Activated CD8-positive, alpha-beta memory T cell treated with anti-CD3 and anti-CD28 coated beads for 36 hours (primary cell): ENCODE measurements around the gene ERBIN. TPM values are rescaled to one million over a fixed set of nuclear protein-coding genes. Genes with fewer than 3 reads are reported as not detected.
"Not testable (repeated sequence)": the region's sequence is repeated elsewhere in the genome, so short reads cannot be mapped to it uniquely, and the experiment has no call there.

Source experiments
- CTCF ChIA-PET: fragments of 350-600 bp; sonication (Branson Sonifier 250); formaldehyde crosslinking; loops from one replicate; lab custom pipeline; 2021; ENCODE audit warnings: antibody characterized with exemption; lab: Charles Lee
- POLR2A ChIA-PET: fragments of 350-600 bp; sonication (Branson Sonifier 250); formaldehyde crosslinking; loops from one replicate; lab custom pipeline; 2021; ENCODE audit warnings: antibody characterized with exemption; lab: Charles Lee
- total RNA-seq, 2 experiments: library from RNA; stranded (reverse); gene quantifications; one replicate each; pipeline ENCODE4 v1.2.3, GENCODE V29; 2021

ERBIN gene
- total RNA-seq, 2 experiments from 2014 or later = 33.8 to 35.8 TPM

DNA sequence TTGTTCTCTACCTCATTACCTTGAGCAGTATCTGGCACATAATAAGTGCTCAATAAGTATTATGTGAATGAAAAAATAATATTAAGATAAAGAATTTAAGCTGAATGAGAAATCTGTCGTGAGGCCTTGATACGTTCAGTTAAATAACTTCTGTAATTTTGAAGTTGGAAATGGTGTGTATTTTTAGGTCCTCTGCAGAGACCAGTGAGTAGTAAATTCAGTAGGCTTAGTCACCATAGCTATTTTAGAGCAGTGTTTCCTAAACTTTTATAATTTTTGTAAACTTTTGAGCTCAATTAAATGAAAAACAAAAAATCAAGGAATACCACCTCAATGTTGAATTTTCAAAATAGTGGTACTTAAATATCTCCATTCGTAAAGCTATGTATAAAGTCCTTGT, 25.0 kb downstream of the ERBIN start:
- ChIA-PET POLR2A (no interaction called here), CTCF (interaction anchor here (0.6 to 1.1 kb wide), 3 partner anchors 18 to 26 kb away, joined by 3 to 4 read pairs (median 3); no protein-coding TSS in a partner anchor)

DNA sequence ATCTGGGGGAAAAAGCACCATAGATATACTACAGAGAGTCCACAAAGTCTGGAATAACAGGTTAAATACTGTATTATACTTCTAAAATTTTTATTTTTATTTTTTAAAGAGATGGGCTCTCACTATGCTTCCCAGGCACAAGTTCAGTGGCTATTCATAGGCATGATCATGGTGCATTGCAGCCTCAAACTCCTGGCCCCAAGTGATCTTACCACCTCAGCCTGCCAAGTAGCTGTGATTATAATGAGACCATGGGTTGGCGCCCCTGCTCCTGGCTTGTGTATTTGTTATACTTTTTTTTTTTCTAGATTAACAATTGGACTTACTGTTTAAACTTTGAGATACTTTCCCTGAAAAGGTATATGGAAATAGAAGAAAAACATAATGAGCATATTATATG, 25.9 kb downstream of the ERBIN start:
- ChIA-PET POLR2A (no interaction called here), CTCF (interaction anchor here (0.6 to 1.1 kb wide), 3 partner anchors 17 to 27 kb away, joined by 3 to 4 read pairs (median 3); no protein-coding TSS in a partner anchor)

DNA sequence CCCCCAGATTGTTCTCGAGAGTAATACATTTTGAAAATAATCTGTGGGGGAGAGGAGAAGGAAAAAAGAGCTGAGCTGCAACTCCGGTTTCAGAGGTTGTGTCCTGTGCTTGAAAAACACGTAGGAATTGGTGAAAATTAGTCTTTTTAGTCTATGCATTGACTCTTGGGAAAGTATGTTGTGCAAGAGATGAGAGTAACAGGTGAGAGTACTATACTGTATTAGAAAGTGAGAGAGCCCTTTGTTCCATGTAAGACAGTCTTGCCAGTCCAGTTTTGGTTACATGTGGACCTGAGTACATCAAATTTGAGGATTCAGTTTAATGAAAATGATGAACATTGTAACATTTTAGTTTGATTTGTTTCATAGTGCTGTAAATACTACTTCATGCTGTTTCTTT, 27.8 kb downstream of the ERBIN start:
- POLR2A ChIA-PET = no interaction called here
- CTCF ChIA-PET = no interaction called here

DNA sequence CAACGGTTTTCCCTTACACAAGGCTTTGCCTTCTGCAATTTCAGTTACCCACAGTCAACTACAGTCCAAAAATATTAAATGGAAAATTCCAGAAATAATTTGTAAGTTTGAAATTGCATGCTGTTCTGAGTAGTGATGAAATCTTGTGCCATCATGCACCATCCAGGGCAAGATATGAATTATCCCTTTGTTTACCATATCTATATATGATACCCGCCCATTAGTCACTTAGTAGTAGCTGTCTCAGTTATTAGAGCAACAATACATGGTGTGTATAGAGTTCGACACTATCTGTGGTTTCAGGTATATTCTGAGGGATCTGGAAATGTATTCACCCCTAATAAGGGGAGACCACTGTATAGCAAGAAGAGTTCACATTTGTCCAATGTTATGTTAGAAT, 29.4 kb downstream of the ERBIN start:
- ChIA-PET POLR2A (no interaction called here), CTCF (no interaction called here)

DNA sequence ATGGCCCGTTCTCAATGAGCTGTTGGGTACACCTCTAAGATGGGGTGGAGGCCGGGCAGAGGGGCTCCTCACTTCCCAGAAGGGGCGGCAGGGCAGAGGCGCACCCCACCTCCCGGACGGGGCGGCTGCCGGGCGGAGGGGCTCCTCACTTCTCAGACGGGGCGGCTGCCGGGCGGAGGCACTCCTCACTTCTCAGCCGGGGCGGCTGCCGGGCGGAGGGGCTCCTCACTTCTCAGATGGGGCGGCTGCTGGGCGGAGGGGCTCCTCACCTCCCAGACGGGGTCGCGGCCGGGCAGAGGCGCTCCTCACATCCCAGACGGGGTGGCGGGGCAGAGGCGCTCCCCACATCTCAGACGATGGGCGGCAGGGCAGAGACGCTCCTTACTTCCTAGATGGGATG, 31.3 kb downstream of the ERBIN start:
- POLR2A ChIA-PET, CTCF ChIA-PET: not testable (repeated sequence)

DNA sequence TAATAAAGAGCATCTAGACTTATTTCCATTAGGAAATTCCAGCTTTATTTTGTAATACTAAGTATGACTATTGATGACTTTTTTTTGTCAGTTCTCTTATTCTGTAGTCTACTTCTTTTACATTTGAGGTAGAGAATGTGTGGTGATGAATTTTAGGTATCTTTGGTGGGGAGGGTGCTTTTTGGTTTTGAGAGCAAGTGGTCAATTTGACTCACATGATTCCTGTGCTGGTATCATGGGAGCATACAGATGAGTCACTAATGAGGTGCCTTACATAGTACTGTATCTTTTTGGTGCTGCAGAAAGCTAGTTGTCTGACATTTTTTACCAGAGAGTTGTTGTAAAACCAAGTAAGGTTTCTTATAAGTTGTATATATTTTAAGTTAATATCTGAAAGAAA, 35.3 kb downstream of the ERBIN start:
- ChIA-PET POLR2A (no interaction called here), CTCF (no interaction called here)

DNA sequence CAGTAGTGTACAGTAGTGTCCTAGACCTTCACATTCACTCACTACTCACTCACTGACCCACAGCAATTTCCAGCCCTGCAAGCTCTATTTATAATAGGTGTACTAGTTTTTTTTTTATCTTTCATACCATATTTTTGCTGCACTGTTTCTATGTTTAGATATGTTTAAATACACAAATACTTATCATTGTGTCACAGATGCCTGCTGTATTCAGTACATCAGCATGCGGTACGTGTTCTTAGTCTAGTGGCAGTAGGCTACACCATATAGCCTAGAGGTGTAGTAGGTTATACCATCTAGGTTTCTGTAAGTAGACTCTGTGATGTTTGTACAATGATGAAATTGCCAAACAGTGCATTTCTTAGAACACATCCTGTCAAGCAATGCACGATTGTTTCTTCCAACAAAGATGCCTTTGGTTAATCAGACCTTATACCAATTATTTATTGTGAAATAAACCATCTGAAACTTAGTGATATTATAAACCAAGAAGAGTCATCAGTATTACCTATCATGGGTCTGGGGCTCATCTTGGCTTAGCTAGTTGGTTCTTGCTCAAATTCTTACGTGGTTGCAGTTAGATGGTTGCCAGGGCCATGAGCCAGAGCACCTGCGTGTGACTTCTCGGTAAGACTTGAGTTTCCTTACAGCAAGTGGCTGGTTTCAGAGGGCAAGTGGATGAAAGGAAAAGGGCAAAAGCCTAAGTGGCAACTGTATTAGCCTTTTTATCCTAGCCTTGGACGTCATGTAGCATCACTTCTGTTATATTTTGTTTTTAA, 41.1 kb downstream of the ERBIN start:
- ChIA-PET CTCF (no interaction called here), POLR2A (no interaction called here)

DNA sequence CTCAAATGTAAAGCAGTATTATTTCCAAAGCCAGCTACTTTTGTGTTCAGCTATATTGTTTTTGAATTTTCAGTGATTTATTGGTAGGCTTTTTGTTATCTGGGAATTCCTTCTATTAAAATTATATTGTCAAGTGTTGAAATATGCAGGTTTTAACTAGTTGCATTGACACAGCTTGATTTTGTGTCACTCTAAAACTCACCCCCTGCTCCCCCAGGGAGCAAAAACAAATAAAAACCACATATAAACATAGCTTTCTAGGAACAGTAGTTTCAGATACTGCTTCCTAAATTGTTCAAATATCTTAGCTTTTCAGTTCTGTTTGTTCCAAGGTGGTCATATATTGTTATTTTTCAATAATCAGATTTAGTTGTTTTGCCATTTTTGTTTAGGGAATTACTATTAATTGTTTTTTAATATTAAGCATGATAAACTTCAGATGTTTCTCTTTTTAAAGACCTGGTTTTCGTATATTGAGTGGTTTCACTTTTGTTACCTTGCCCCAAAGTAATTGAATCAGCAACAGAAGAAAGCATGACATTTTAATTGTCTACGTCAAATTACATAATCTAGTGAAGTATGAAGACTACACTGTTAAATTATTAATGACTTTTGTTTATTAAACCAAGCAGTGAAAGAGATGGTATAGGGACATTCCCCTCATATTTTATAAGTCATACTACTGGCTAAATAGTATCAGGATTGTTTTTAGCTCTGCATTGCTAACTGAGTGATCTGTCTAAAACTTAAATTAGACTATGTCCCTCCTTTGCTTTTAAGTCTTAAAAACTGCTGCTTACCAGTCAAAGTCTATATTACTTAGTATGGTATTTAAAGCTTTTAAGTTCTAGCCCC, 43.4 kb downstream of the ERBIN start:
- CTCF ChIA-PET = interaction anchor here (0.6 to 1.2 kb wide), 2 partner anchors 18 to 40 kb away, joined by 3 to 5 read pairs; no protein-coding TSS in a partner anchor
- POLR2A ChIA-PET = no interaction called here

DNA sequence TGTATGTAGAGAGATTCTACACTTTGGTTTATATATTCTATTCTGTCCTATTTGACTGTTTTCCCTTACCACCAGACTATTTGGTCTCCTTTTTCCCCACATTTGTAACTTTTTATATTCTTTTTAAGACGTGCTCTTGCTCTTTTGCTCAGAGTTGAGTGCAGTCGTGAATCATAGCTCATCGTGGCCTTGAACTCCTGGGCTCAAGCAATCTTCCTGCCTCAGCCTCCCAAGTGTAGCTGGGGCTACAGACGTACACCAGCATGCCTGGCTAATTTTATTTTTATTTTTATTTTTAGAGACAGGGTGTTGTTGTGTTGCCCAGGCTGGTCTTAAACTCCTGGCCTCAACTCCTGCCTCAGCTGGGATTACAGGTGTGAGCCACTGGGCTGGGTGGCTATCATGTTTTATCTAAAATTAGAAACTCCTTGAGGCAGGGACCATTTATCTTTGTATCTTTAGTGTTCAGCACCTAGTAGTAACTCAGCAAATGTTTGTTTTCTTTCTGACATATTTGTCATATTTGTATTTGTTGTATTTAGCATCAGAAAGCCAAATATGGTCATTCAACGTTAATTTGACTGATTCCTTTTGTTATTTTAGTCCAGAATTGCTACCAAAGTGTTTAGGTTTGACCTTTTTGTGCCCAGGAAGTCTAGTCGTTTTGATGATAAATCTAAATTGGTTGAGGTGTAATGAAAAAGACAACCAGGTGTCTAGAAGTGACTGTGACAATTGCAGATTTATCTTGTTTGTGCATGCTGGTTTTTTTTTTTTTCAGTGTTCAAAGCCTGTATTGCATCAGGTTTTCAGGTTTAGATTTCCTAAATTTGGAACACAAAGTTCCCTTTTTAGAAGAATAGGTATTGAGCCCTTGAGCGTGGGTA, 44.3 kb downstream of the ERBIN start:
- POLR2A ChIA-PET = no interaction called here

DNA sequence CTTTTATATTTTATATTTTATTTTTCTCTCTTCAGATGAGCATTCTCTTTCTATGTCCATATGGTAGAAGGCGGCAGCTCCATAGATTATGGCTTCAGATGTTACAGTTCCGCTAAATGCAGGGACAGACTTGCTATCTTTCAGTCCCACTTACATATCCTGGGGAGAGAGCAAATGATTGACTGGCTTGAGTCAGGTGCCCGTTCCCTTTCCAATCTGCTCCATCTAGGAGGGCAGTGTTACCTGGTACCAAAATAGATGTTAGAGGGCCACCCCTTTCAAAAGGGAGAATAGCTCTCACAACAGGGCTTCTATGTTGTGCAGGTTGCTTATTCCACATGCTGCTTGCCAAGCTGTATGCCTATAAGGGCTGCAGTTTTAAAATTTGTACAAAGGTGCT, 45.3 kb downstream of the ERBIN start:
- POLR2A ChIA-PET = no interaction called here
- CTCF ChIA-PET = no interaction called here

More for the DNA sequence above, 44.3 kb downstream of the ERBIN start:
- CTCF ChIA-PET = interaction anchor here (0.6 kb wide), 1 partner anchor 41 kb away, joined by 5 read pairs; no protein-coding TSS in a partner anchor

DNA sequence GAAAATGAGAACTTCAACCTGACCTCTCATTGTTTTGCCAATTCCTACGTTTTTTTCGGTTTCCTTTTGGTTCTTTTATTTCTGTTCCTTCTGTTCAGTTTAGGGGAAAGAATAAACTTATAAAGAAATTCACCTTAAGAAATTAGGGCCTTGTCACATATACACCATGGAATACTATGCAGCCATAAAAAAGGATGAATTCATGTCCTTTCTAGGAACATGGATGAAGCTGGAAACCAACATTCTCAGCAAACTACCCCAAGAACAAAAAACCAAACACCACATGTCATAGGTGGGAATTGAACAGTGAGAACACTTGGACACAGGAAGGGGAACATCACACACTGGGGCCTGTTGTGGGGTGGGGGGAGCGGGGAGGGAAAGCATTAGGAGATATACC, 46.5 kb downstream of the ERBIN start:
- POLR2A ChIA-PET, CTCF ChIA-PET: not testable (repeated sequence)

DNA sequence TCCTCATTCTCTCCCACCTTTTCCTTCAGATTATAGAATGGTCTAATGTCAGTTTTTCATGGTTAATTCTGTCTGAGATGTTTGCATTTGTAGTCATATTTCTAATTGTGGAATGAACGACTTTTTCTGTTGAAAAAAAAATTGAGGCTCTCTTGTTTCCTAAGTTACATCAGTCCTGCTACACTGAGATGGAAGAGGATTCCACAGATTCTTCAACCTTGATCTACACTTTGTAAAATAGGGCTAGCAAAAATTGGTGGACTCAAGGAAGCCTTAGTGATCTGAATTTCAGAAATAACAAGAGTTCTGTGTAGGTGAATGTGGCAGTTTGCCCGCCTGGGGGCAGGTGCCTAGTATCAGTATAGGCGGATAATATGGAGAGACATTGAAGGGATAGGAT, 51.9 kb downstream of the ERBIN start:
- POLR2A ChIA-PET = no interaction called here
- CTCF ChIA-PET = no interaction called here

DNA sequence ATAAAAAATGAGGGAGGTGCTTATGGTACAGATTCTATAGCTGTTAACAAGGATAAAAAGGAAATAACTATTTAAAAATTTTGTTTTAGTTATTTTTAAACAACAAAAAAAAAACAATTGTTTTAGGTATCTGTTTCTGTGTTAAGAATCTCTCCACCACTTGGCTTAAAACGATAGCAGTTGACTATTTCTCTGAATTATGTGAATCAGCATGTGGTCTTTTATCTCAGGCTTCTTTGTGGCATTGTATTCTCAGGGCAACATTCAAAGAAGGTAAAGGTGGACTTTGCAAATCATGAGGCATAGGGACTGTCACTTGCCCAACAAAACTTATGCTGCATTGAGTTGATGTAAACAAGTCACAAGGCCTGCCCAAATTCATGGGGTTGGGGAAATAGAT, 55.2 kb downstream of the ERBIN start:
- CTCF ChIA-PET = no interaction called here
- POLR2A ChIA-PET = interaction anchor here (0.7 kb wide), 1 partner anchor 136 kb away, joined by 3 read pairs; no protein-coding TSS in a partner anchor

DNA sequence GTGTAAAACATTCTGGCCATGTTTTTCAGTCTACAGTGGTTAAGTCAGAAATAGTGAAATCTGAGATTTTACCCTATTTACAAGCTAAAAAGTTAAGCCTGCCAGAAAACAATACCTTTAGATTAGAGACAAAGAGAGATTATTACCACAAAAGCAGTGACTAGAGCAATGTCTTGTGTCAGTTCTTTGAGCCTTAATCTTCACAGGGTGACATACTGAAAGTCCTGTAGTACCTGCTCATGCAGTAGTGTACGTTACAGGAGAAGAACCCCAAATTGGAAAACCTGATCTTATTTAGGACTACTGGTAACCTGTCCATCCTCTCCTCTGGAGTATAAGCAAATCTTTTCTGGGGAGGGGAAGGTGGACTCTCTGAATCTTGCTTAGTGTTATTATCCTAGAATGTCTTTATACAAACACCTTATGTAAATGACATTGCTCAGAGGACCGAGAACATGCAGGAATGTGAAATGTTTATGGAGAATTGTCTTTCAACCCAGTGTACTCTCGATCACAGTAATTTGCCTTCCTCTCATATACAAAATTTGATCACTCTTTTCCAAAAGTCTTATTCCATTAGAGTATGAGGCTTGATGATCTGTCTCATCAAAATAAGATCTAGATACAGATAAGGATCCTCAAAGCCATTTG, 55.7 kb downstream of the ERBIN start:
- ChIA-PET CTCF (no interaction called here), POLR2A (no interaction called here)

DNA sequence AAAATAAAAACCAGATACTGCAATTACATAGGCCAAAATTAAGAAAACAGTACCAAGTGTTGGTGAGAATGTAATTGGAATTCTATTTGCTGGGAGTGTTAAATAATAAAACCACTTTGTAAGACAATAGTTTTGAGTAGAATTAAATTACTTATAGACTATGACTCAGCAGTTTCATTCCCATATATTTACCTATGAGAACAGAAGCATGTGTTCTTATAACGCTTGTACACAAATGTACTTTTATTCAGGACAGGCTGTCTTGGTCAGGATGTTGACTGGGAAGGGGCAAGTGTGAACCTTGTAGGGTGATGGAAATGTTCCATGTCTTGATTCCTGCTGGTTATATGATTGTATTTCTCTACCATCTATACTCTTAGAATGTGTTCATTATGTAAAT, 56.3 kb downstream of the ERBIN start:
- ChIA-PET CTCF (no interaction called here), POLR2A (no interaction called here)

DNA sequence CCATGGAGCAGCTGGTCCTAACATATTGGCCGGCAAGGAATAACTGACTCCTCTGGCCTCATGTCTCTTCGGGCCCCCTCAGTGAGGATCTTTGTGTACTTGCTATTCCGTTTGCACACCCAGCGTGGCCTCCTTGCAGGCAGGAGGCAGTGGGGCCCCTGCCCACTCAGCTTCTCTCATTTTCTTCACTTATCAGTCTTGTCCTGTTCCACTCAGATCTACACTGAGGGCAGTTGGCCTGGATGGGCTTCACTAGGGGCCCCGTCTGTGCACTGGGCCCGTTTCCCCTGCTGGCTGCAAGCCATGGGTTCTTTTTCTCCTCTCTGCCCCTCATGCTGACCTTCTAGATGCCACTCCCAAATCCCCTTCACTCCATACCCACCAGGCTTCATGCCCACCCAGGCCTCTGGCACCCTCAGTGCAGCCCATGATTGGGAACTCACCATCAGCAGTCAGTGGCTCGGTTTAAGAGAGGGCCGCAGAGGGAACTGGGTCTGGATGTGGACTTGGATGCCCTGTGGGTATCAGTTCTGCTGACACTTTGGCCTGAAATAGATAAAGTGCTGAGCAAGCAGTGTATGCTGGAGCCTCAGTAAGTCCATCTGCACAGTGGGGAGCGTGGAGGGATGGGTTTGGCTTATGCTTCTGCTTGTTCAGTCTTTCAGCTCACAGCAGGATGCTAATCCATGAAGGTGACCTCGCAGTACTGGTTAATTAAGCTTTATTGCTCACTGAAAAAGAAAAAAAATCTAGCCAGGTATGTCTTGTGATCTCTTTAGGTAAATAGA, 57.9 kb downstream of the ERBIN start:
- CTCF ChIA-PET = no interaction called here

DNA sequence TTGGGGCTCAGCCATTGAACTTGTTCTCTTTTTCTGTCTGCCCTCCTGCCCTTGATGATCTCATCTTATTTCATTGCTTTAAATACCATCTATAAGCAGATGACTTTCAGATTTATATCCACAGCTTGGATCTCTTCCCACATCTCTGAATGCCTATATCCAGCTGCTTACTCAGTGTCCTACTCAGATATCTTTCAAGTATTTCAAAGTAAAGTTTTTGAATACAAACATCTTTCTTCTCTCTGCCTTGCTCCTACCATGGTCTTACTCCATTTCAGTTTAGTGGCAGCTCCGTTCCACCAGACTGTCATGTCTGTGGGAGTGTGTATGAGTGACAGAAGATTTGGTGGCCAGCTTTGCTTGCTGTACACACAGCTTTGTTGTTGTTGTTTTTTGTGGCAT, 59.7 kb downstream of the ERBIN start:
- CTCF ChIA-PET = no interaction called here
- POLR2A ChIA-PET = no interaction called here

More for the DNA sequence above, 57.9 kb downstream of the ERBIN start:
- POLR2A ChIA-PET = no interaction called here

DNA sequence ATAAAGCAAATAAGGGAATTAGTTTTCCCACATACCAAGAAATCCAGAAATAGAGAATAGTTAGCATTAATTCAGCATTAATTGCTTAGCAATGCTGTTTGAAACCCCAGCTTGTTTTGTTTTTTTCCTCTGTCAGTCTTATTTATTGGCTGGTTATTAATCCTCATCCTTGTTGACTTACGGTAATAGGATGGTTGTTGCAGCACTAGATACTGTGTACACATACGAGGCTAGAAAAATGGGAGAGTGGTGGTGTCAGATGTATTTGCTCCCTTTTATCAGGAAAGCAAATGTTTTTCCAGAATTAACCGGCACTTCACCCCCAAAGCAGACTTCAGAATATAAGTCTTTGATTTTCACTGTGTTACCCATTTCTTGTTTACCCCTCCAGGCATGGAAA, 60.4 kb downstream of the ERBIN start:
- ChIA-PET CTCF (no interaction called here), POLR2A (no interaction called here)
